Right lobe of liver (tissue), 4 donors: ENCODE measurements around the gene CEPT1.

Experiments used
- POLR2A ChIP-seq: fragments of 450-650 bp; IDR thresholded peaks from one replicate; pipeline ENCODE4 v1.6.1; 2017; ENCODE audit warnings: antibody characterized with exemption, mild to moderate bottlenecking
- TF ChIP-seq, protein P1 (sequence below), 4 donors: fragments of 200-600 bp in 3 of 4; fragments of 450-650 bp in 1 of 4; IDR thresholded peaks; one replicate each; pipeline versions ENCODE4 v1.5.1 to v1.8.0; 2016 to 2022; ENCODE audit warnings: antibody characterized with exemption in 4 of 4, mild to moderate bottlenecking in 2 of 4
- donor health status: DM: no; HTN: no; CAD: no.
- donor health status: DM: no; HTN: no; CAD: no.
- donor health status: DM: no; HTN: yes; CAD: no.

DNA sequence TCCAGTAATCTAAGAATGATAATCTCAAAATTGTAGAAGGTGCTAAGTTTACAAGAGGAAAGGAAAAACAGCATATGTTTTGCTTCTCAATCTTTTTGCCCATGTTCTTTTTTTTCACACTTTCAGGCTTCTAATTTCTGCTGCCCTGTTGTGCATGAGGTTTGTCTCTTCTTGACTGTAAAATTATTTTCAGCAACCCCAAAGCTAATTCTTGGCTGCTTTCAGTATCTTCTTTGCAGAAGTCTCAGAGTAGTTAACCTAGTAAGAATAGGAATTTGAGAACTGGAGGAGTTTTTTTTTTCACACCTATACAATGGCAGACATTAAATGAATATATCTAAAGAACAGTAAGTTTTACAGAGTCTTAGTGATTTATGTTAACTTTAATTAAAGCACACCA is 34.0 kb downstream of the CEPT1 start:
- no peak for TF ChIP-seq POLR2A
- TF ChIP-seq, protein P1, sequence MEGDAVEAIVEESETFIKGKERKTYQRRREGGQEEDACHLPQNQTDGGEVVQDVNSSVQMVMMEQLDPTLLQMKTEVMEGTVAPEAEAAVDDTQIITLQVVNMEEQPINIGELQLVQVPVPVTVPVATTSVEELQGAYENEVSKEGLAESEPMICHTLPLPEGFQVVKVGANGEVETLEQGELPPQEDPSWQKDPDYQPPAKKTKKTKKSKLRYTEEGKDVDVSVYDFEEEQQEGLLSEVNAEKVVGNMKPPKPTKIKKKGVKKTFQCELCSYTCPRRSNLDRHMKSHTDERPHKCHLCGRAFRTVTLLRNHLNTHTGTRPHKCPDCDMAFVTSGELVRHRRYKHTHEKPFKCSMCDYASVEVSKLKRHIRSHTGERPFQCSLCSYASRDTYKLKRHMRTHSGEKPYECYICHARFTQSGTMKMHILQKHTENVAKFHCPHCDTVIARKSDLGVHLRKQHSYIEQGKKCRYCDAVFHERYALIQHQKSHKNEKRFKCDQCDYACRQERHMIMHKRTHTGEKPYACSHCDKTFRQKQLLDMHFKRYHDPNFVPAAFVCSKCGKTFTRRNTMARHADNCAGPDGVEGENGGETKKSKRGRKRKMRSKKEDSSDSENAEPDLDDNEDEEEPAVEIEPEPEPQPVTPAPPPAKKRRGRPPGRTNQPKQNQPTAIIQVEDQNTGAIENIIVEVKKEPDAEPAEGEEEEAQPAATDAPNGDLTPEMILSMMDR (IDR thresholded peaks at IDR 0.05), result no peak
